HG02885 (cell line): ENCODE data around the gene TTN.

Experiments used
- ATAC-seq: cut with Tn5 transposase; IDR thresholded peaks from one replicate; pipeline ENCODE4 v1.9.1; 2021; ENCODE audit warnings: mild to moderate bottlenecking; ENCODE audit not compliant: unreplicated experiment, poor library complexity

The TTN gene

GRCh38 chr2:178756843-178757242, 50.4 kb downstream of the TTN start:
- no peak for ATAC-seq

DNA sequence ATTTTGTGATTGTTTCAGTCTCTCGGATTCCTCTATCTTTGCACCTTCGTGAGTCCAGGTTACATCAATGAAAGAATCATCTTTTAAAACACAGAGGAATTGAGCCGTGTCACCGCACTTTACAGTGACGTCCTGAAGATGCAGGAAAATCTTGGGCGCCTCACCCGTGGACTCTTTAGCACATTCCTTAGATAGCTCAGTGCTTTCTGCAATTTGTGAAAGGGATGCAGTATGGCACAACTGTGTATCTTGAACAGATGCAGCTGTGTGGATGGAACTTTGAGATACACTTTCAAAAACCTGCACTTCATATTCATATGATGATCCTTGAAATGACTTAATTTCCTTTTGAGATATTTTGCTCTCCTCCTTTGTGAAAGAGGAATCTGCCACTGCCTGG, 50.9 kb downstream of the TTN start:
- no peak for ATAC-seq

- ATAC-seq = no peak
Observed at GRCh38 chr2:178747767-178748166, 59.5 kb downstream of the TTN start.

- no peak for ATAC-seq
Observed at GRCh38 chr2:178734518-178734917, 72.7 kb downstream of the TTN start.

DNA sequence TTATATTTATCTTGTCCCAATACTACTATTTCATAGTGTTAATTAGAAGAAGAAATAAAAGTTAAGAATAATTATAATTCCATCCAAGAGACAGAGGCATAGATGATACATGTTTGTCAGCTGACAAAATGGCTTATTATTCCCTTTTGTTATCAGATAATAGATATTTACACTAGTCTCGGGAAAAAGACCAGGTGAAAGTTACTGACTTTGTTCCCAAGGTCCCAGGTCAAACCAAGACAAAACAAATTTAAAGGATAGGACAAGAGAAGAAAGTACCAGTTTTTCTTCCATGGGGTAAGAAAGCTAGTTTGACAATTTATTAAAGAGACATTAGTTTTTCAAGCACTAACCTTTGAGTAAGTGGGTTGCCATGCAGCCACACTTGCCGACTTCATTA, 73.2 kb downstream of the TTN start:
- ATAC-seq = no peak

GRCh38 chr2:178732913-178733312, 74.3 kb downstream of the TTN start:
- ATAC-seq = no peak

DNA sequence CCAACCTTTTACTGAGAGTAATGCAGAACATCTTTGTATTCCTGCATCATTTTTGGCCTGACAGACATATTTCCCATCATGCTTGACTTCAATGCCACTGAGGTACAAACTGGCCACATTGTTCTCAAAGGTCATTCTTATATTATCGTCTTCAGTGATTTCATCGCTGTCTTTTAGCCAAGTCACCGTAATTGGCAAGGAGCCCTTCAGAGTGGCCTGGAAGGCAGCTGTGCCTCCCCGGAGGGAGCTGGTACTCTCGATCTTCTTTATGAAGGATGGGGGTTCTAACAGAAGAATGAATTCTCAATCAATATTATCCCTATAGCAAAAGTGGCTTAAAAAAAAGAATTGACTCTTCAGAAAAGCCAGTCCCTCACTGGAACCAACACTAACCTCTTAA, 75.9 kb downstream of the TTN start:
- ATAC-seq = no peak

DNA sequence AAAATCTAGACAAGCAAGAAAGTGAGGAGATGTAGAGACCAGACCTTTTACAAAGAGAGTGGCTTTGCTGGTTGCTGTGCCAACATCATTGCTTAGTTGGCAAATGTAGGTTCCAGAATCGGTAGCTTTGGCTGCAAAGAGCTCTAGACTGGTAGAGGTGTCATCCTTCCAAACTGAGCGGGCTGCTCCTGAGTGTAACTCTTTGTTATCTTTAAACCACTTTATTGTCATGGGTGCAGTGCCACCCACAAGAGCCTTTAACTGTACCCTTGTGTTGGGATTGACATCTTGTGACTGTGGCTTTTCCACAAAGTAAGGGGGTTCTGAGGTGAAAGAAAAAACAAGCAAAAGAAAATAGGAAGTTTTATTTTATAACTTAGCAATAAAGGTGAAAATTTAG, 77.2 kb downstream of the TTN start:
- no peak for ATAC-seq

DNA sequence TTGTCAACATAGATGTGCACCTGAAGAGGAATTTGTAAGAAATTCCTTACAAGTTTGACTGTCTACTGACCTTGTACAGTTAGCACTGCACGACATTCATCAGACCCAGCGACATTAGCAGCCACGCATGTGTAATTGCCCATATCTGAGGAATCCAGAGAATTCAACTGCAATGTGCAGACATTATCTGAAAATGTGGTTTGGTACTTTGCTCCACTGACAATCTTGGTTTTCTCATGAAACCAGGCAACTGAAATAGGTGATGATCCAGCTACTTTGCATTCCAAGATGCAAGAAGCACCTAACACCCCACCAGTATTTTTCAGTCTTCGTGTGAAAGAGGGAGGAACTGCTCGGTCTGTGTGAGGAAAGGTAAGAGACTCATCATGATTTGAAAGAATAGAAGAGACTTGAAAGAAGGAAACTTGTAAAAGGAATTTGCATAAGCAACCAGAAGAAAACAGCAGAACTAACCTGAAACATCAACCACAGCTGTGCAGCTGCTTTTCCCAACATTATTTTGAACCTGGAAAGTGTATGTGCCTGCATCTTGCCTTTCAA, 83.4 kb downstream of the TTN start:
- ATAC-seq = no peak

DNA sequence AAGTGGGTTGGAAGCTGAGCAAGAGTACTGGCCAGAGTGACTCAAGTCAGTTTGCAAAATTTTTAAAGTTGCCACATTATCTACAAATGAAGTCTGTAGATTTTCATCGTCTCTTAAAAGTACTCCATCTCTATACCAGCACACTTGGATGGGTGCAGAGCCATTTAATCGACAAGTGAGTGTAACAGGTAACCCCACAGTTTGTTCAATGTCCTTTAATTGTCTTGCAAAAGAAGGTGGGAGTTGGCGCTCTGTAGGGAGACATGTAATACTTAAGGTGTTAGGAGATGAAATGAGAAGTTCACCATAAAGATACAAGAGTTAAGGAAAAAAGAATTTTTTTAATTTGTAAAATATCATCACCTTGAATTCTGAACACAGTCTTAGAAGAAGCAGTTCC, 84.9 kb downstream of the TTN start:
- ATAC-seq = no peak

GRCh38 chr2:178718988-178719387, 88.2 kb downstream of the TTN start:
- ATAC-seq = no peak

DNA sequence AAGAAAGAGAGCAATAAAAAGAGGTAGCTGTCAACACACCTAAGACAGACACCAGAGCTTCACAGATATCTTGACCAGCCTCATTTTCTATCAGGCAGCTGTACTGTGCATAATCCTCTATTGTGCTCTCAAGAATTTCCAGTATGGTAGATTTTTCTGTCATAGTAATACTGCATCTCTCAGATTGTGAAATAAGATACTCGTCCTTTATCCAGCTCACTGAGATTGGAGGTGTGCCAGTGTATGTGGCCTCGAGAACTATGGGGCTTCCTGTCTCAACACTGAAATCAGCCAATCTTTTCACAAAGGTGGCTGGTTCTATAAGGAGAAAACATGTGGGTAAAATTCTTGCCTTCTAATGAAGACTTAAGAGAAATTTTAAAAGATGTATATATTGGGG, 88.9 kb downstream of the TTN start:
- no peak for ATAC-seq

DNA sequence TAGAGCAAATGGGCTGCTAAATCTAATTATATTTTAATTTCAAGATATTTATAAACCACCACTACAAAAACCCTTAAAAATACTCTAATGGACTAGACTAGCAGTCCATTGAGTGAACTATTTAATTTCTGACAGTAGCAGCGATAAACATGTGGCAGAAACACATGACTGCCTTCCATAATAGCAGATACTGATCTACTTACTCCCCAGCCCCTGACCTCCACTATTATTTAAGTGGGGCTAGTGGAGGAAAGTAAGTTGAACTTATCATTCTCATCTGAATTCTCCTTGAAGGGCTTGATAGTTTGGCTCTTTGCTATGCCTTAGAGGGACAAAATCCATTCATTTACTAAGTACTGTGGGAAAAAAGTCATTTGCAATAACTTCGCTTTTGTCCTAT, 90.8 kb downstream of the TTN start:
- no peak for ATAC-seq

DNA sequence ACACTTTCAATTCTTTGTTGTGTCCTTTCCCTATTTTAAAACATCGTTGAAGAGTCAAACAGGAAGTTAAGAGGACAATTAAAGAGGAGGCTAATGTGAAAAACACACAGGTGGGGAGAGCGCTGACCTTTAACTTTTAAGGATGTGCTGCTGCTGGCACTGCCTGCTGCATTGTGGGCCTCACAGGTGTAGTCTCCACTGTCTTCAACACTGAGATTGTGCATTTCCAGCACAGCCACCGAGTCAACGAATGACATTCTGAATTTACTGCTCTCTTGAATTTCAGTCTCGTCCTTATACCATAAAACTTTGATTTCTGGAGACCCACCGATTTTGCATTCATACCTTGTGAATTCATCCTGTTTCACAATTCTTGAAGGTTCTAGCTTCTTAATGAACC, 91.9 kb downstream of the TTN start:
- ATAC-seq = no peak

DNA sequence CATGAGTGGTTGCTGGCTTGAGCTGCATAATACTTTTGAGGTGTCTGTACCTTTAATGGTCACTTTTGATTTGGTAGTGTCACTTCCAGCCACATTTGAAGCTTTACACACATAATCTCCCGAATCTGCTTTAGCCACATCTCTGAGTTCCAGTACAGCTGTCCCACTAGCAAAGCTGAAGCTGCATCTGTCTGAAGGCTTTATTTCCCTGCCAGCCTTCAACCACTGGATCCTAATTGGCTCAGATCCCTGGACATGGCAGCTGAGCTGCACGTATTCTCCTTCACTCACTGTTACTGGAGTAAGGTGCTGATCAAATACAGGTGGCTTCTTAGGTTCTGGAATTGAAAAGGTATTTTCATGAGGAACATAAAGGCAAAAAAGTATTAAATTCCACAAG, 99.7 kb downstream of the TTN start:
- ATAC-seq = no peak

- ATAC-seq = no peak
Observed at GRCh38 chr2:178704876-178705275, 102.3 kb downstream of the TTN start.

GRCh38 chr2:178702361-178702760, 104.9 kb downstream of the TTN start:
- ATAC-seq = no peak

GRCh38 chr2:178700922-178701342, 106.3 kb downstream of the TTN start:
- no peak for ATAC-seq

DNA sequence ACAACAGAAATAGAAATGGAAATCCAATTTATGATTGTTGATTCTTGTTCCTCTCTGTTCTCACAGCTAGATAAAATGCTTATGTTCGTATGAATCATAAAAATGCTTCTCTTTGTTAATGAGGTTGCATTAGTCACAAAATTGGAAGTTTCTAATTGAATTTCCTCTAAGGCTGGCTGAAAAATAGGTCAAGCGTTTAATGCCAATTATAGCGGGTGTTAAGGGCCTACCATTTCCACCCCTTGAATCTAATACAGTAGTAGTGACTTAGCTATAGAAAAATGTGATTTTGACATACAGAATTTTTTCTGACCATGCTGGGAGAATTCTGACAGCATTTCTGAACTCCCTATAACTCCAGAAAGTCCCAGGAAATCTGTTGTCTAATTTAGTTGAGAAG, 107.1 kb downstream of the TTN start:
- no peak for ATAC-seq

DNA sequence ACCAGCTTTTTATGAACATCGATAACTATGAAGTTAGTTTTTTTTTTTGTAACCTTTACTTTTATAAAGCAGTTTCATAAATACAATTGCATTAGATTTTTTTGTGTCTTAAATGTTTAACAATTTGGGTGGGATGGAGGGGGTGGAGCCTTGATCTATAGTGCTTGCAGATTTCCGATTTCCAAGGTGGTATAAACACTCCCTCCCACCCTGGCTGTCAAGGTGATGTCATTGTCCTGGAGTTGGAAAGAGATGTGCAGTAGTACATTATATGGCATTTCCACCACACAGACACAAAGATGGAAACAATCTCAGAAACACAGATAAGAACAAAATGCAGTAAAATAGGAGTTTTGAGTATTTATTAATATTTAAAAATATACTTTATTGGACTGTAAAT, 114.4 kb downstream of the TTN start:
- no peak for ATAC-seq

- no peak for ATAC-seq
Observed at GRCh38 chr2:178689808-178690207, 117.4 kb downstream of the TTN start.

- ATAC-seq = no peak
Observed at GRCh38 chr2:178683877-178684276, 123.3 kb downstream of the TTN start.

- no peak for ATAC-seq
Observed at GRCh38 chr2:178681081-178681480, 126.1 kb downstream of the TTN start.
